ENCODE results near the gene GCNT1. TPM values are rescaled to one million over a fixed set of nuclear protein-coding genes. Genes with fewer than 3 reads are reported as not detected.
"Not testable (repeated sequence)": the region's sequence is repeated elsewhere in the genome, so short reads cannot be mapped to it uniquely, and the experiment has no call there.

Gene GCNT1
- total RNA-seq, 1 donor = 1.9 TPM

DNA sequence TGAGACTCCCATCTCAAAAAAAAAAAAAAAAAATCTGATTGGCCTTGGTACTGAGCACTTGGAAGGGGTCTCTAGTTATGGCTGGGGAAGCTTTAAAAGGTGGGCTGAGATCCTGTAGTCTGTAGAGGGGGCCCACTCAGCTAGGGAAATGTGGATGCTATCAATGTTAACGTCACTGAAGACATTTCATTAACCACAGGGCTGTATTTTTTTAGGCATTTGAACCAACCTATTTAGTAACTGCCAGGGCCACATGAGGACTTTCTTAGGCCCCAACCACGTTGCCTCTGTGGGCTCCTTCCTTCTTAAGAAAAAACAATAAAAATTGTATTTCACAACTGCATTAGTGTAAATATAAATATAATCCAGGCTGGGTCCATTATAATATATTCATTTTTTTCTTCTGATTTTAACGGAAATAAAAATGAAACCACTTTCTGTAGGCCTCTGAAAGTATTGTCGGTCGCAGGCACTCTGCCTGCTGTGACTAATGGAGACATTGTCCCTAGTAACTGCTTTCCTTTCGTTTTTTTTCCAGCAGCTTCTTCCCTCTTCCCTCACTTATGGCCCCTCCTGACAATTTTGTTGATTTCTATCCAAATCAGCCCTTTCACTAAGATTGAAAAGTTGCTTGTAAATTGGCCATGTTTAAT, 71.6 kb downstream of the GCNT1 start:
- H3K27me3 ChIP-seq (ENCODE audit: insufficient read depth, low read length) = no peaks in the 10 kb centered on the region
- H3K4me3 ChIP-seq (ENCODE audit: low read length) = no peak overlapping the region
- peaks cover 17% of the 10 kb centered on the region for H3K4me1 ChIP-seq (ENCODE audit: insufficient read depth, low read length)
- no peaks in the 10 kb centered on the region for H3K9me3 ChIP-seq (ENCODE audit: low read depth, low read length)

- no peaks in the 10 kb centered on the region for H3K27me3 ChIP-seq (ENCODE audit: insufficient read depth, low read length)
- no peaks in the 10 kb centered on the region for H3K9me3 ChIP-seq (ENCODE audit: low read depth, low read length)
- no peak overlapping the region for H3K4me3 ChIP-seq (ENCODE audit: low read length)
- peaks cover 17% of the 10 kb centered on the region for H3K4me1 ChIP-seq (ENCODE audit: insufficient read depth, low read length)
Measured at GRCh38 chr9:76531231-76531780, 72.3 kb downstream of the GCNT1 start.

DNA sequence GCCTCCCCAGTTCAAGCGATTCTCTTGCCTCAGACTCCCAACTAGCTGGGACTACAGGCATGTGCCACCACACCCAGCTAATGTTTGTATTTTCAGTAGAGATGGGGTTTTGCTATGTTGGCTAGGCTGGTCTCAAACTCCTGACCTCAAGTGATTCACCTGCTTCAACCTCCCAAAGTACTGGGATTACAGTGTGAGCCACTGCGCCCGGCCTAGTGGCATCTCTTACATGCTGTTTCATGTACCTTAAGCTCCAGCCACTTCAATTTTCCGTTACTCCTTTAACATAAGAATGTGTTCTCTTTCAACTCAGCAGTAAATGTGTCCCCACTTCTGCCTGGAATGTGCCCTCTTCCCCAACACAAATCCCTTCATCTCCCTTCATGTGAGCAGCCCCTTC, 73.9 kb downstream of the GCNT1 start:
- H3K9me3 ChIP-seq (ENCODE audit: low read depth, low read length) = not testable (repeated sequence)

DNA sequence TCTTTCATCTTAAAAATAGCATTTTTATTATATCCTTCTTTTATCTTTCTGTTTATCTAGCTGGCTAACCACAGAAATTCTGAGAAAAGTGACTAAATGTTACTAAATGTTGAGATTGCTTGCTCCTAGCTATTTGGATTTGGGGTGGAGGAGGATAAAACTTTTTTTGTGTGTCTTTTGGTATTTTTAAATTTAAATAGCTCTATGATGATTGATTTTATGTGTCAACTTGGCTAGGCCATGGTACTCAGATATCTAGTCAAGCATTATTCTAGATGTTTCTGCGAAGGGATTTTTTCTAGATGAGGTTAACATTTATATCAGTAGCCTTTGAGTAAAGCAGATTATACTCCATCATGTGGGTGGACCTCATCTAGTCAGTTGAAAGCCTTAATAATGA, 75.0 kb downstream of the GCNT1 start:
- no peak overlapping the region for H3K4me3 ChIP-seq (ENCODE audit: low read length)
- no peaks in the 10 kb centered on the region for H3K27me3 ChIP-seq (ENCODE audit: insufficient read depth, low read length)
- H3K4me1 ChIP-seq (ENCODE audit: insufficient read depth, low read length) = peaks cover 17% of the 10 kb centered on the region
- no peaks in the 10 kb centered on the region for H3K9me3 ChIP-seq (ENCODE audit: low read depth, low read length)

More for the DNA sequence above, 73.9 kb downstream of the GCNT1 start:
- not testable (repeated sequence) for H3K4me3 ChIP-seq (ENCODE audit: low read length); H3K27me3 ChIP-seq (ENCODE audit: insufficient read depth, low read length)
- H3K4me1 ChIP-seq (ENCODE audit: insufficient read depth, low read length) = peaks cover 17% of the 10 kb centered on the region

GRCh38 chr9:76537150-76537646, 78.2 kb downstream of the GCNT1 start:
- no peaks in the 10 kb centered on the region for H3K4me1 ChIP-seq (ENCODE audit: insufficient read depth, low read length)
- no peaks in the 10 kb centered on the region for H3K9me3 ChIP-seq (ENCODE audit: low read depth, low read length)
- no peaks in the 10 kb centered on the region for H3K27me3 ChIP-seq (ENCODE audit: insufficient read depth, low read length)
- no peak overlapping the region for H3K4me3 ChIP-seq (ENCODE audit: low read length)

DNA sequence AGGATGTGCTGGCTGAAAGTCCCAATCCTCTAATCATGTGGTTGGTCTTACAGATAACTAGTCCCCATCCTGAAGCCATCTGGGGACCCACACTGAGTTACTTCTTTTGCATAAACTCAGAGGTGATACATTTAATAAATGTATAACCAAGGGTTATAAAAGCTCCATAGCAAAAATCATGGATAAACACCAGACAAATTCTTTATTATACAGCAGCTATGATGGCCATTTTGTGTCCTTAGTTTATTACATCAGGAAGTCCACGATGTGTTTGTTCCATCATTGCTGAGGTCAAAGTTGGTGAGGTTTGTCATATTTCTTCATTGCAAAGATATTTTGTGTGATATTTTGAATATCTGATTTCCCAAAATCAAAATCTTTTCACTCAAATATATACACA, 80.2 kb downstream of the GCNT1 start:
- H3K4me1 ChIP-seq (ENCODE audit: insufficient read depth, low read length) = no peaks in the 10 kb centered on the region
- no peak overlapping the region for H3K4me3 ChIP-seq (ENCODE audit: low read length)
- no peaks in the 10 kb centered on the region for H3K27me3 ChIP-seq (ENCODE audit: insufficient read depth, low read length)
- H3K9me3 ChIP-seq (ENCODE audit: low read depth, low read length) = no peaks in the 10 kb centered on the region

DNA sequence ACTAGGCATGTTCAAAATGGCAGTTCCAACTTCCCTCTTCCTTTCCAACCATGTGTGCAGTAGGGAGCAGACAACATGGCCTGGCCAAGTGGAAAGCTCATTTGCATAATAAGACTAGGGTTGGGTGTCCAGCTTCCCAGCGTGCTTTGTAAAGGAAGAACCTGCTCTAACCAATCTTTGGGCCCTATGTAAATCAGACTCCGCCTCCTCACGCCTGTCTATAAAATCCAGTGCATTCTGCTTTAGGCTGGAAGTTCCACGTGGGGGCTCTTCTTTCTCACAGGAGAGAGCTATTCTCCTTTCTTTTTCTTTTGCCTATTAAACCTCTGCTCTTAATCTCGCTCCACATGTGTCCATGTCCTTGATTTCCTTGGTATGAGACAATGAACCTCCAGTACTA, 83.4 kb downstream of the GCNT1 start:
- H3K4me3 ChIP-seq (ENCODE audit: low read length) = no peak overlapping the region
- H3K4me1 ChIP-seq (ENCODE audit: insufficient read depth, low read length) = no peaks in the 10 kb centered on the region
- no peaks in the 10 kb centered on the region for H3K27me3 ChIP-seq (ENCODE audit: insufficient read depth, low read length)
- no peaks in the 10 kb centered on the region for H3K9me3 ChIP-seq (ENCODE audit: low read depth, low read length)

DNA sequence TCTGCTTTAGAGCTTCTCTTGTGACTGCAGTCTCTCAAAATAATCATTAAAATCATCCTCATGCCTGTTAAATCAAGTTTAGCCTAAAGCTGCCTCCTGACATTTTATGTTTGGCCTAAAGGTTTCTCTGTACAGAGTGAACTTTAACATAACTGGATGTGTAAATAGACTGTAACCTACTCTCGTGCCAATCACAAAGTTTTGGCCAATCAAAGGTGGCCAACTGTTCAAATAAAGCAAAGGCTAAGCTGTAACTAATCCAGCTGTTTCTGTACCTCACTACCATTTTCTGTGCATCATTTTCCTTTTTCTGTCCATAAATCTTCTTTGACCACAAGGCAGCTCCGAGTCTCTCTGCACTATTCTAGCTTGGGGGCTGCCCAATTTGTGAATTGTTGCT, 86.2 kb downstream of the GCNT1 start:
- Histone ChIP-seq H3K27me3 (ENCODE audit: insufficient read depth, low read length) (no peaks in the 10 kb centered on the region), H3K4me1 (ENCODE audit: insufficient read depth, low read length) (no peaks in the 10 kb centered on the region), H3K9me3 (ENCODE audit: low read depth, low read length) (no peaks in the 10 kb centered on the region), H3K4me3 (ENCODE audit: low read length) (no peak overlapping the region)

- H3K4me3 ChIP-seq (ENCODE audit: low read length) = no peak overlapping the region
- no peaks in the 10 kb centered on the region for H3K9me3 ChIP-seq (ENCODE audit: low read depth, low read length)
- no peaks in the 10 kb centered on the region for H3K27me3 ChIP-seq (ENCODE audit: insufficient read depth, low read length)
- peaks cover 13% of the 10 kb centered on the region for H3K4me1 ChIP-seq (ENCODE audit: insufficient read depth, low read length)
Measured at GRCh38 chr9:76552181-76552580, 93.2 kb downstream of the GCNT1 start.

GRCh38 chr9:76552751-76553455, 93.9 kb downstream of the GCNT1 start:
- Histone ChIP-seq H3K4me1 (ENCODE audit: insufficient read depth, low read length) (peaks cover 18% of the 10 kb centered on the region), H3K27me3 (ENCODE audit: insufficient read depth, low read length) (no peaks in the 10 kb centered on the region), H3K9me3 (ENCODE audit: low read depth, low read length) (no peaks in the 10 kb centered on the region), H3K4me3 (ENCODE audit: low read length) (no peak overlapping the region)

GRCh38 chr9:76553680-76554079, 94.7 kb downstream of the GCNT1 start:
- no peaks in the 10 kb centered on the region for H3K27me3 ChIP-seq (ENCODE audit: insufficient read depth, low read length)
- H3K4me1 ChIP-seq (ENCODE audit: insufficient read depth, low read length) = peaks cover 26% of the 10 kb centered on the region
- H3K4me3 ChIP-seq (ENCODE audit: low read length) = no peak overlapping the region

More at GRCh38 chr9:76553680-76554079, 94.7 kb downstream of the GCNT1 start:
- no peaks in the 10 kb centered on the region for H3K9me3 ChIP-seq (ENCODE audit: low read depth, low read length)

Other genes starting within 250 kb of the GCNT1 start
- 18.4 TPM for gene RFK, start 64.8 kb upstream of the GCNT1 start, total RNA-seq

Measured in mononuclear cell (primary cell).